ENCODE measurements around the gene CETP. TPM values are rescaled to one million over a fixed set of nuclear protein-coding genes. Genes with fewer than 3 reads are reported as not detected.

Gene CETP
- total and polyA plus RNA-seq, 2 of the 8 experiments (the other 6 are each of a cell fraction or from before 2014, with no cell fraction given): not detected

GRCh38 chr16:56931892-56932720 is 29.6 kb upstream of the CETP start, which contains the start of gene HERPUD1 (continued):
- peak; percentile 63; the same call in 1 of the 2 replicates for TF ChIP-seq EGR1 (IDR thresholded peaks at IDR 0.05; ENCODE audit: borderline replicate concordance, low read depth, low read length)
- TF ChIP-seq CREB1 (IDR thresholded peaks at IDR 0.05): peak; percentile 92
- peak; percentile 91 for TF ChIP-seq SP1 (IDR thresholded peaks at IDR 0.05; ENCODE audit: low read depth, low read length)
- TF ChIP-seq NANOG (IDR thresholded peaks at IDR 0.05; ENCODE audit: insufficient read depth, low read depth, low read length, poor library complexity, severe bottlenecking): no peak
- TF ChIP-seq NRF1 (IDR thresholded peaks at IDR 0.05; ENCODE audit: low read depth, low read length): no peak; the same call in 1 of the 2 replicates
- TF ChIP-seq SIRT6 (IDR thresholded peaks at IDR 0.05; ENCODE audit: low read length): no peak
- TF ChIP-seq GTF2F1 (IDR thresholded peaks at IDR 0.05; ENCODE audit: borderline replicate concordance, low read depth, low read length): peak; percentile 99
- peak; percentile 81 for TF ChIP-seq CHD2 (IDR thresholded peaks at IDR 0.05; ENCODE audit: low read length)
- TF ChIP-seq EP300 (IDR thresholded peaks at IDR 0.05; ENCODE audit: borderline replicate concordance in 1 of 2, low read depth in 2 of 2, low read length in 2 of 2): peak in 1 of 2 experiments; percentile 45; a peak in 1 of 3 replicates
- TF ChIP-seq KDM5A (IDR thresholded peaks at IDR 0.05; ENCODE audit: low read length): no peak
- TF ChIP-seq HDAC6 (IDR thresholded peaks at IDR 0.05; ENCODE audit: low read depth, low read length): no peak
- no peak for TF ChIP-seq EZH2 (IDR thresholded peaks at IDR 0.05; ENCODE audit: low read depth, low read length, severe bottlenecking)
- TF ChIP-seq CHD1 (IDR thresholded peaks at IDR 0.05; ENCODE audit: low read depth, low read length): no peak
- no peak for TF ChIP-seq TEAD4 (IDR thresholded peaks at IDR 0.05; ENCODE audit: low read depth, low read length)
- TF ChIP-seq POLR2AphosphoS5 (IDR thresholded peaks at IDR 0.05; ENCODE audit: low read depth, low read length): peak; percentile 90
- no peak for TF ChIP-seq CTBP2 (IDR thresholded peaks at IDR 0.05; ENCODE audit: borderline replicate concordance, insufficient read depth, insufficient read length, low read length)
- TF ChIP-seq ZNF274 (IDR thresholded peaks at IDR 0.05; ENCODE audit: borderline replicate concordance, extremely low read depth, low read length): no peak
- TF ChIP-seq RXRA (IDR thresholded peaks at IDR 0.05; ENCODE audit: insufficient read depth, low read depth, low read length): no peak
- peak; percentile 87 for TF ChIP-seq PHF8 (conservative IDR thresholded peaks at IDR 0.05; ENCODE audit: low read depth, low read length)
- peak; percentile 62 for TF ChIP-seq KDM4A (IDR thresholded peaks at IDR 0.05; ENCODE audit: low read depth, low read length, severe bottlenecking)
- TF ChIP-seq, protein P1, sequence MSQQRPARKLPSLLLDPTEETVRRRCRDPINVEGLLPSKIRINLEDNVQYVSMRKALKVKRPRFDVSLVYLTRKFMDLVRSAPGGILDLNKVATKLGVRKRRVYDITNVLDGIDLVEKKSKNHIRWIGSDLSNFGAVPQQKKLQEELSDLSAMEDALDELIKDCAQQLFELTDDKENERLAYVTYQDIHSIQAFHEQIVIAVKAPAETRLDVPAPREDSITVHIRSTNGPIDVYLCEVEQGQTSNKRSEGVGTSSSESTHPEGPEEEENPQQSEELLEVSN (IDR thresholded peaks at IDR 0.05): peak; percentile 77
- no peak for TF ChIP-seq SAP30 (IDR thresholded peaks at IDR 0.05; ENCODE audit: insufficient read depth, insufficient replicate concordance, low read length)
- TF ChIP-seq SUZ12 (IDR thresholded peaks at IDR 0.05; ENCODE audit: low read length): no peak
- peak; percentile 98 for TF ChIP-seq CEBPB (IDR thresholded peaks at IDR 0.05; ENCODE audit: low read depth, low read length)
